ENCODE data around the gene ACAD9. TPM values are rescaled to one million over a fixed set of nuclear protein-coding genes. Genes with fewer than 3 reads are reported as not detected.

ACAD9 gene
- total and polyA plus RNA-seq, 2 donors (not counting 1 experiment from before 2014, with no cell fraction given) = 33.6 to 57.6 TPM

DNA sequence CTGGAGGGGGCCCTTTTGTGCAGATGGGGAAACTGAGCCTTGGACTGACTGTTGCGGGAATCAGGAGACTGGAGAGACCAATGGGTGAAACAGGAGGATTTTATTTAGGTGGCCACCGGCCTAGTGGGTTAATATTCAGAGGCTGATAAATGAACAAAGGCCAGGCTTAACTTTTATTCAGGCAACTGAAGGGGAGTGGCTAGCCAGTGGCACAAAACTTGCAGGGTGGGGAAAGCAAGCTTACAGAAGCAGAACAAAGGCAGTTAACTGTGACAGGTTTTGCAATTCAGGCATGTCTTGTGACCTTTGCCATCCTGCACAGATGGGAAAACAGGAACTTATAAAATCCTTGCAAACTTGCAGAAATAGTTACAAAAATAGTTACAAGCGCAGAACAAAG, 24.9 kb upstream of the ACAD9 start:
- no peak overlapping the region for H3K4me3 ChIP-seq (ENCODE audit: control extremely low read depth in 1 of 5, extremely low read depth in 1 of 5, insufficient read depth in 1 of 5, low read depth in 2 of 5, low read length in 4 of 5)
- DNase-seq = no peak
- H3K9me3 ChIP-seq (ENCODE audit: control extremely low read depth in 1 of 3, control insufficient read depth in 2 of 3, insufficient read depth in 1 of 3, low read length in 2 of 3) = peaks cover 0 to 58% (median 38%) of the 10 kb centered on the region in 3 donors
- no peak overlapping the region for H3K27ac ChIP-seq (ENCODE audit: low read length in 2 of 2)
- H3K4me1 ChIP-seq (ENCODE audit: control insufficient read depth in 2 of 2, insufficient read depth in 2 of 2, low read length in 2 of 2) = peaks cover 0 to 5% of the 10 kb centered on the region in 2 donors
- Mint-ChIP-seq H3K4me3 (no peak overlapping the region), H3K27ac (no peak overlapping the region), H3K27me3 (no peaks in the 10 kb centered on the region), H3K9me3 (ENCODE audit: insufficient read depth) (peaks cover 17% of the 10 kb centered on the region), H3K4me1 (no peaks in the 10 kb centered on the region)
- no peak overlapping the region for H3K9ac ChIP-seq (ENCODE audit: low read length)
- no peak for ATAC-seq (ENCODE audit: low read depth)
- H4K20me1 ChIP-seq (ENCODE audit: control insufficient read depth, insufficient read depth, low read length, poor library complexity, severe bottlenecking) = no peaks in the 10 kb centered on the region
- no peak overlapping the region for H3K4me2 ChIP-seq (replicated peaks; ENCODE audit: low read depth, low read length, poor library complexity, severe bottlenecking)
- H3K27me3 ChIP-seq (replicated peaks in 1 of 4; ENCODE audit: control extremely low read depth in 1 of 4, control insufficient read depth in 3 of 4, insufficient read depth in 4 of 4, low read length in 3 of 4) = no peaks in the 10 kb centered on the region
- H3K79me2 ChIP-seq (ENCODE audit: control insufficient read depth, insufficient read depth, low read length) = no peaks in the 10 kb centered on the region
- H3K36me3 ChIP-seq (replicated peaks in 1 of 2; ENCODE audit: control extremely low read depth in 1 of 2, control insufficient read depth in 1 of 2, extremely low read depth in 1 of 2, insufficient read depth in 2 of 2, low read length in 1 of 2) = no peaks in the 10 kb centered on the region
- ChIA-PET POLR2A (no interaction called here), CTCF (no interaction called here)
- intact Hi-C loops (cut with micrococcal nuclease) = no loop called here
- TF ChIP-seq, protein P1, sequence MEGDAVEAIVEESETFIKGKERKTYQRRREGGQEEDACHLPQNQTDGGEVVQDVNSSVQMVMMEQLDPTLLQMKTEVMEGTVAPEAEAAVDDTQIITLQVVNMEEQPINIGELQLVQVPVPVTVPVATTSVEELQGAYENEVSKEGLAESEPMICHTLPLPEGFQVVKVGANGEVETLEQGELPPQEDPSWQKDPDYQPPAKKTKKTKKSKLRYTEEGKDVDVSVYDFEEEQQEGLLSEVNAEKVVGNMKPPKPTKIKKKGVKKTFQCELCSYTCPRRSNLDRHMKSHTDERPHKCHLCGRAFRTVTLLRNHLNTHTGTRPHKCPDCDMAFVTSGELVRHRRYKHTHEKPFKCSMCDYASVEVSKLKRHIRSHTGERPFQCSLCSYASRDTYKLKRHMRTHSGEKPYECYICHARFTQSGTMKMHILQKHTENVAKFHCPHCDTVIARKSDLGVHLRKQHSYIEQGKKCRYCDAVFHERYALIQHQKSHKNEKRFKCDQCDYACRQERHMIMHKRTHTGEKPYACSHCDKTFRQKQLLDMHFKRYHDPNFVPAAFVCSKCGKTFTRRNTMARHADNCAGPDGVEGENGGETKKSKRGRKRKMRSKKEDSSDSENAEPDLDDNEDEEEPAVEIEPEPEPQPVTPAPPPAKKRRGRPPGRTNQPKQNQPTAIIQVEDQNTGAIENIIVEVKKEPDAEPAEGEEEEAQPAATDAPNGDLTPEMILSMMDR (IDR thresholded peaks at IDR 0.05) = no peak
- no peak for TF ChIP-seq EZH2 (IDR thresholded peaks at IDR 0.05; ENCODE audit: borderline replicate concordance, insufficient read depth, low read depth, low read length, poor library complexity, severe bottlenecking)
- no peak overlapping the region for H2AFZ ChIP-seq (ENCODE audit: insufficient read depth, low read depth, low read length, poor library complexity, severe bottlenecking)
- 83% methylated on average over 2 of the region's 3 CpGs for WGBS (ENCODE audit: insufficient coverage)

DNA sequence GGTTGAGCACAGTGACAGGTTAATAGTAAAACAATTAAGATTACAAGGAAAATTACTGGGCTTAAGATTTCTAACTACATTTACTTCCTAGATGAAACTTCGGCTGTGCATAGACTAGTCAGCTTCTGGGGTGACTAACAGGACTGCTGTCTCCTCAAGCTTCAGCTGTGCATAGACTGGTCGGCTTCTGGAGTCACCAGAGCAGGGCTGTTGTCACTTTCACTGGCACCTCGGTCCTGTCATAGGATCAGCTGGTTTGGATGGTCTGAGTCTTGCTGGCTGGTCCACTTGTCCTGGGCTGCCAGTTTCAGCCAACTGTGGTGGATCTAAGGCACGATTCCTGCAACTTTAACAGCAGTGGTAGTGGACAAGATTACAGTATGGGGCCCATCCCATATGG, 23.9 kb upstream of the ACAD9 start:
- intact Hi-C loops (cut with micrococcal nuclease) = no loop called here
- Histone ChIP-seq H3K4me3 (ENCODE audit: control extremely low read depth in 1 of 5, extremely low read depth in 1 of 5, insufficient read depth in 1 of 5, low read depth in 2 of 5, low read length in 4 of 5) (no peak overlapping the region), H4K20me1 (ENCODE audit: control insufficient read depth, insufficient read depth, low read length, poor library complexity, severe bottlenecking) (no peaks in the 10 kb centered on the region), H3K9ac (ENCODE audit: low read length) (no peak overlapping the region), H3K79me2 (ENCODE audit: control insufficient read depth, insufficient read depth, low read length) (no peaks in the 10 kb centered on the region), H3K9me3 (ENCODE audit: control extremely low read depth in 1 of 3, control insufficient read depth in 2 of 3, insufficient read depth in 1 of 3, low read length in 2 of 3) (peaks cover 0 to 69% (median 49%) of the 10 kb centered on the region in 3 donors), H3K27ac (ENCODE audit: low read length in 2 of 2) (no peak overlapping the region), H3K4me1 (ENCODE audit: control insufficient read depth in 2 of 2, insufficient read depth in 2 of 2, low read length in 2 of 2) (peaks cover 0 to 5% of the 10 kb centered on the region in 2 donors), H2AFZ (ENCODE audit: insufficient read depth, low read depth, low read length, poor library complexity, severe bottlenecking) (no peak overlapping the region), H3K36me3 (replicated peaks in 1 of 2; ENCODE audit: control extremely low read depth in 1 of 2, control insufficient read depth in 1 of 2, extremely low read depth in 1 of 2, insufficient read depth in 2 of 2, low read length in 1 of 2) (no peaks in the 10 kb centered on the region), H3K27me3 (replicated peaks in 1 of 4; ENCODE audit: control extremely low read depth in 1 of 4, control insufficient read depth in 3 of 4, insufficient read depth in 4 of 4, low read length in 3 of 4) (no peaks in the 10 kb centered on the region), H3K4me2 (replicated peaks; ENCODE audit: low read depth, low read length, poor library complexity, severe bottlenecking) (no peak overlapping the region)
- TF ChIP-seq, protein P1 (IDR thresholded peaks at IDR 0.05) = no peak
- no peak for TF ChIP-seq EZH2 (IDR thresholded peaks at IDR 0.05; ENCODE audit: borderline replicate concordance, insufficient read depth, low read depth, low read length, poor library complexity, severe bottlenecking)
- ChIA-PET POLR2A (no interaction called here), CTCF (interaction anchor here (1.5 kb wide), 1 partner anchor 10 kb away, joined by 6 read pairs; no protein-coding TSS in a partner anchor)
- DNase-seq = no peak
- Mint-ChIP-seq H3K4me3 (no peak overlapping the region), H3K27me3 (no peaks in the 10 kb centered on the region), H3K9me3 (ENCODE audit: insufficient read depth) (peaks cover 19% of the 10 kb centered on the region), H3K4me1 (no peaks in the 10 kb centered on the region), H3K27ac (no peak overlapping the region)
- WGBS (ENCODE audit: insufficient coverage) = 80% methylated on average over 4 of the region's 4 CpGs
- ATAC-seq (ENCODE audit: low read depth) = no peak

Measured in B cell (primary cell).